ENCODE measurements around the gene GRK2.
A peak's percentile ranks its signal among the peaks of the same experiment; 100 is the strongest.

Gene GRK2

DNA sequence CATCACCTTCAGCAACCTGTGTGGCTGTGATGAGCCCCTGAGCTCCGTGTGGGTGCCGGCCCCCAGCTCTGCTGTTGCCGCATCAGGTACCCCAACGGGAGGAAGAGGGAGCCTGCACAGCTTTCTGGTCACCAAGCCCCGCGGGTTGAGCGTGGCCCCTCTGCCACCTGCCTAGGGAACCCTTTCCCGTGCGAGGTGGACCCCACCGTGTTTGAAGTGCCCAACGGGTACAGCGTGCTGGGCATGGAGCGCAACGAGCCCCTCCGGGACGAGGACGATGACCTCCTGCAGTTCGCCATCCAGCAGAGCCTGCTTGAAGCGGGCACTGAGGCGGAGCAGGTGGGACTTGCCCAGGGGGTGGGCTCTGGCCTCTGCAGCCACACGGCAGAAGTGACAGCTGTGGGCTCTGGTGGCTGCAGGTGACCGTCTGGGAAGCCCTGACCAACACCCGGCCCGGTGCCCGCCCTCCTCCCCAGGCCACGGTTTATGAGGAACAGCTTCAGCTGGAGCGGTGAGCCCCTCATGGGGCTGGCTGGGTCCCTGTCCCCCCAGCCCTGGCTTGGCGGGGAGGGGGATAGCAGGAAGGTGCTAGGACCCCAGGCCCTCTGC is 35.1 kb downstream of the GRK2 start:
- no peak for DNase-seq

DNA sequence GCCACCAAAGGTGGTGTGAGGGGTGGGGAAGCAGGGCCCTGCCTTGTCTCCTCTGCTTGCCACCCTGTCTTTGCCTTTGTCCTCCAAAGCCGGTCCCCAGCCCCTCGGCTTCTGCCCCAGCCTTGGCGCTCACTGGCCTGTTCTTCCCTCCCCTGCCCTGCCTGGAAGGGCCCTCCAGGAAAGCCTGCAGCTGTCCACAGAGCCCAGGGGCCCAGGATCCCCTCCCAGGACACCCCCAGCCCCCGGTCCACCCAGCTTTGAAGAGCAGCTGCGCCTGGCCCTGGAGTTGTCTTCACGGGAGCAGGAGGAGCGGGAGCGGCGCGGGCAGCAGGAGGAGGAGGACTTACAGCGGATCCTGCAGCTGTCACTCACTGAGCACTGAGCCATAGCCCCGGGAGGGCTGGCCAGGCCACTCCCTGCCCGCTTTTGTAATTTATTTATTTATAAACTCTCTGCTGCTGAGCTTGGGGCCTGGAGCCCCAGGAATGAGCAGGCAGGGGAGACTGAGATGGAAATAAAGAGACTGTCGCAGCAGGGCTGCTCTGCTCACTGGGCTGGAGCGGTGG is 35.8 kb downstream of the GRK2 start:
- no peak for DNase-seq

DNA sequence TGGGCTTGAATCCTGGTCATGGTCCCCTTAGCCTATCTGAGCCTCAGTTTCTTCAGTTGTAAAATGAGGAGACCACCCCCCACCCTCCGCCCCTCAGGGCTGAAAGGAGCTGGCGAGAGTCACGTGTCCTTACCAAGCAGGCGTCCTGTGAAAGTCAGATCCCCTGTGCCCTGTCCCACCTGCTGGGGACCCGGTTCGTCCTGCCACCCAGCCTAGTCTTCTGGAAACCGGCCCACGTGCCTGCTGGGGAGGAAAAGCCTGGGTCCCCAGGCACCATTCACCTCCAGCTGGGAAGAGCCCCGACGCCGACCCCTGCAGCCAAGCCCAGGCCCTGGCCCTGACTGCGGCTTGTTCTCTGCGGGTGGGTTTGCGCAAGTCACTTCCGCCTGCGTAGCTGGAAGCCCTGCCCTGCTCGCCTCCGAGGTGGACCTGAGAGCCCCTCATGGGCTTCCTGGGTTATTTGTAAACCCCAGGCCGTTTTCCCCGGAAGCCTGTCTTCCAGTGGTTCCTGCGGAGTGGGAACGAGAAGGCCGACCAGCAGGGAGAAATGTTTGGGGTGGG is 36.4 kb downstream of the GRK2 start:
- no peak for DNase-seq

DNA sequence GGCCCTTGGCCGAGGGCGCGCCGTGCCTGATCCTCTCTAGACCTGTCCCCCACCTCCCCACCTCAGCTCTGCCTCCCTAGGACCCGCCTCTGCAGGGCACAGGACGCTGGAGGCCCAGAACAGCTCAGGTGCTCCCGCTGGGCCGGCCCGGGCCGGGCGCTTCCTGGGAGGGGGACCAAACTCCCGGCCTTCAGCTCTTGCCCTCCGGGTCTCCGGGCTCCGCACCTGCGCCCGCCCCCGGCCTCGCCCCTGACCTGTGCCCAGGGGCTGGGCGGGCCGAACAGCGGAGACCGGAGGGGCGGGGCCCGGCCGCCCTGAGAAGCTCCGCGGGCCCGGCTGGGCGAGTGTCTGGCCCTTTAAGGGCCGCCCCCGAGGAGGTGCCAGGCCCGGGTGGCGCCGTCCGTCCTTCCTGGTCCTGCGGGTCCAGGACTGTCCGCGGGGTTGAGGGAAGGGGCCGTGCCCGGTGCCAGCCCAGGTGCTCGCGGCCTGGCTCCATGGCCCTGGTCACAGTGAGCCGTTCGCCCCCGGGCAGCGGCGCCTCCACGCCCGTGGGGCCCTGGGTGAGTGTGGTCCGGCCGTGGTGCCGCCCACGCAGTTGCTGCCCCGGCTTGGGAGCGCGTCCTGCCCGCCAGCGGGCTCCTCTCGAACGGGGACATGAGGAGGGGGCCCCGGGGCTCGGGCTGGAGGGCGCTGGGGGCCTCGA is 37.0 kb downstream of the GRK2 start, which contains the start of gene SSH3:
TSS of gene SSH3 (plus strand) at position 399 of the 703 bp plus-strand sequence. CDS start at position 495, 96 bp downstream.
- peak in 1 of 2 experiments; percentile 50 for DNase-seq

DNA sequence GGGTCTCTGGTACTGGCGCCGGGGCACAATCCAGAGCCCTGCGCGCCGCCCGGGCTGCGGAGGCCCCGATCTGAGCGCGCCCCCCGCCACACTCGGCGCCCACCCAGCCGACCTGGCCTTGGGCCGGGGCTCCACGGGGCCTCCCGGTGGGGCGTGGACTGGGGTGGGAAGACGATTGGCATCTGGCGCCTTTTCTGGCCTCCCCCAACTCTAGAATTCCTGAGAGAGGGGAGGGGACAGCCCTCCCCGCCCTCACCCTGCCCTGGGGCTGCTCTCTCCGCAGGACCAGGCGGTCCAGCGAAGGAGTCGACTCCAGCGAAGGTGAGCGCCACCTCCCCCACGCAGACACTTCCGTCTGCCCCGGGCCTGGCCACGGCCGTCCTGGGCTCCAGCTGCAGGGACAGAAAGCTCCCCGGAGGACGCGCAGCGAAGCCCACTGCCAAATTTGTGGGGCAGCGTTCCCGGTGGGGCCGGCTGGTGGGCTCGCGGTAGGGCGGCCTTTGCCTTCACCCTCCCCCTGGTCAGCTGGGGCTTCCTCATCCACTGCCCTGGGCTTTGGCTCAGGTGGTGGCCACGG is 37.6 kb downstream of the GRK2 start:
- no peak for DNase-seq

DNA sequence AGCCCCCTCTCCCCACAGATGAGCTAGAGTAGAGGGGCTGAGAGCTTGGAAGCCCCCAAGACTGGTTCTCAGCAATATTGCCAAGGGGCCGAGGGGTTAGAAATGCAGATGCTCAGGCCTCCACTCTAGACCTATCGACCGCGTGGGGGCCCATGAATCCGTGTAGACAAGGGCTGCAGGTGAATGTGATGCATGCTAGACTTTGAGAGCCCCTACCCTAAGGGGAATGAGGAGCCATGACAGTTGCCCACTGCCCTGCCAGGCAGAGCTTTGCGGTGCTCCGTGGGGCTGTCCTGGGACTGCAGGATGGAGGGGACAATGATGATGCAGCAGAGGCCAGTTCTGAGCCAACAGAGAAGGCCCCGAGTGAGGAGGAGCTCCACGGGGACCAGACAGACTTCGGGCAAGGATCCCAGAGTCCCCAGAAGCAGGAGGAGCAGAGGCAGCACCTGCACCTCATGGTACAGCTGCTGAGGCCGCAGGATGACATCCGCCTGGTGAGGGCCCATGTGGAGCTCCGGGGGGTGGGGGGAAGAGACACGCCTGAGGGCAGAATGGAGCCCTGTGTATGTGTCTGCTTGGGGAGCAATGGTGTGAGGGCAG is 38.3 kb downstream of the GRK2 start:
- no peak for DNase-seq

DNA sequence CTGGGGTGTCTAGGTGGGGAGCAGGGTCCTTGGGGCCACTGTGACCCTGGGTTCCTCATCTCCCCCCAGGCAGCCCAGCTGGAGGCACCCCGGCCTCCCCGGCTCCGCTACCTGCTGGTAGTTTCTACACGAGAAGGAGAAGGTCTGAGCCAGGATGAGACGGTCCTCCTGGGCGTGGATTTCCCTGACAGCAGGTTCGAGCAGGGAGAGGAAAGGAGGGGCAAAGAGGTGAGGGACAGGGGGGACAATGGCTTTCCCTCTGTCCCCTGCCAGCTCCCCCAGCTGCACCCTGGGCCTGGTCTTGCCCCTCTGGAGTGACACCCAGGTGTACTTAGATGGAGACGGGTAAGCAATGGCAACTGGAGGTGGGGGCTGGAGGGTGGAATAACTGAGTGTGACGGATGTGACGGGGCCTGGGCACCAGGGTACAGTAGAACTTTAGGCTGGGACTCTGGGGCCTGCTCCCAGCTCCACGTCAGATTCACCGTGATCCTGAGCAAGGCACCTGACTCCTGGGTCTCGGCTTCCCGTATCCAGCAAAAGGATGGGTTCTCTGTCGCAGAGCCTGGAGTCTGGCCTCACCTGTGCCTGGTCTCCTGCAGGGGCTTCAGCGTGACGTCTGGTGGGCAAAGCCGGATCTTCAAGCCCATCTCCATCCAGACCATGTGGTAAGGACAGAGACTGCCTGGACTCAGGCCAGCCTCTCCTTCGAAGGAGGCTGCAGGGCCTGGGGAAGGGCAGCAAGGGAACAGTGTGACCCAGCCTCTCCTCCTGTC is 40.7 kb downstream of the GRK2 start:
- no peak for DNase-seq

DNA sequence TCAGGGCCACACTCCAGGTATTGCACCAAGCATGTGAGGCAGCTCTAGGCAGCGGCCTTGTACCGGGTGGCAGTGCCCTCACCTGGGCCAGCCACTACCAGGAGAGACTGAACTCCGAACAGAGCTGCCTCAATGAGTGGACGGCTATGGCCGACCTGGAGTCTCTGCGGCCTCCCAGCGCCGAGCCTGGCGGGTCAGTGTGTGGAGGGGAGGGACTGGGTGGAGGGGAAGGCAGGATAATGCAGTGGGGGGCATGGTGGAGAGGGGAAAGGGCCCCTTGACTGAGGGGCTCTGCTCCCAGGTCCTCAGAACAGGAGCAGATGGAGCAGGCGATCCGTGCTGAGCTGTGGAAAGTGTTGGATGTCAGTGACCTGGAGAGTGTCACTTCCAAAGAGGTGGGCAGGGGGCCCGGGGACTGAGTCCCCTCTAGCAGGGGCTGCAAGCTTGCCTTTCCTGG is 41.3 kb downstream of the GRK2 start:
- no peak for DNase-seq

DNA sequence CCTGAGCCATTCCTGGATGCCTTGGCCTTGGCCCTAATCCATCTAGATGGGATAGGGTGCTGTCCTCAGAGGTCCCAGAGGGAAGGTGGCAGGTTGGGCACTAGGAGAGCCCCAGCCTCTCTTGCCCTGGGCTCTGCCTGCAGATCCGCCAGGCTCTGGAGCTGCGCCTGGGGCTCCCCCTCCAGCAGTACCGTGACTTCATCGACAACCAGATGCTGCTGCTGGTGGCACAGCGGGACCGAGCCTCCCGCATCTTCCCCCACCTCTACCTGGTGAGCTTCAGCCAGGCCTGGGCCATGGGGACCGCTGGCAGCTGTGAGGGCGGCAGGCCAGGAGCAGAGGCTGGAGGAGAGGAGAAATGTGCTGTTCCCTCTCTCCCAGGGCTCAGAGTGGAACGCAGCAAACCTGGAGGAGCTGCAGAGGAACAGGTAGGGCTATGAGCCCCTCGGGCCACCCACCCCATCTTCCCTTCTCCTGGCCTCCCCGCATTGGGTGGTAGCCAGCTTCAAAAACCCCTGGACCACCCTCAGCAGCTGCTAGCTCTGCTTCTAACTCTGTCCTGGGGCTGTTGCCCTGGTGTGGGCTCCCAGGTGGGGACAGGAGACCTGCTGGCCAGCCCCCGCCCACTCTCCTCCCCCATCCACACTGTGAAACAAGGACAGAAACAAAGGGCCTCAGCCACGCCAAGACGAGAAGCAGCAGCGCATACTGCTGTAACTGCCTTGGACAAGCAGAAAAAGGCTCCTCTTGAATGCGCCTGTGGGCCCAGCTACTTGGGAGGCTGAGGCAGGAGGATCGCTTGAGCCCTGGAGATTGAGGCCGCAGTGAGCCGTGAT is 42.0 kb downstream of the GRK2 start:
- no peak for DNase-seq

DNA sequence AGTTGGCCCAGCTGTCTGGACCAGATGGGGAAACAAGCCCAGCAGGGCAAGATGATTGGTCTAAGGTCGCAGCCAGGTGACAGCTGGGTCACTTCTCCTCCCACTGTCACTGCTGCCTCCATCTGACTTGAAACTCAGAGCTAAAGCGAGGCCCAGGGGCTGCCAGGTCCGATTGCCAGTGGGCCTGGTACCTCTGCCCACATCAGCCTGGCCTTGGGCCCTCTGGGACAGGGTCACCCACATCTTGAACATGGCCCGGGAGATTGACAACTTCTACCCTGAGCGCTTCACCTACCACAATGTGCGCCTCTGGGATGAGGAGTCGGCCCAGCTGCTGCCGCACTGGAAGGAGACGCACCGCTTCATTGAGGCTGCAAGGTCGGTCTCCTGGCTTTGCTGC is 42.9 kb downstream of the GRK2 start:
- no peak for DNase-seq

DNA sequence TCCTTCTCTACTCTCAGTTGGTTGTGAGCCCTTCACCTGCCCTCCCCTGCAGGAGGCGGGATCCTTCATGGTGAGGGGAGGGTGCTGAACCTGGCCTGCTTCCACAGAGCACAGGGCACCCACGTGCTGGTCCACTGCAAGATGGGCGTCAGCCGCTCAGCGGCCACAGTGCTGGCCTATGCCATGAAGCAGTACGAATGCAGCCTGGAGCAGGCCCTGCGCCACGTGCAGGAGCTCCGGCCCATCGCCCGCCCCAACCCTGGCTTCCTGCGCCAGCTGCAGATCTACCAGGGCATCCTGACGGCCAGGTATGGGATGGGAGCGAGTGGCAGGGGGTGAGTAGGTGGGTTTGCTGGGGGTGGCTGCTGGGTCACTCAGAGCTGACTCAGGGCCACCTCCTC is 43.4 kb downstream of the GRK2 start:
- no peak for DNase-seq

DNA sequence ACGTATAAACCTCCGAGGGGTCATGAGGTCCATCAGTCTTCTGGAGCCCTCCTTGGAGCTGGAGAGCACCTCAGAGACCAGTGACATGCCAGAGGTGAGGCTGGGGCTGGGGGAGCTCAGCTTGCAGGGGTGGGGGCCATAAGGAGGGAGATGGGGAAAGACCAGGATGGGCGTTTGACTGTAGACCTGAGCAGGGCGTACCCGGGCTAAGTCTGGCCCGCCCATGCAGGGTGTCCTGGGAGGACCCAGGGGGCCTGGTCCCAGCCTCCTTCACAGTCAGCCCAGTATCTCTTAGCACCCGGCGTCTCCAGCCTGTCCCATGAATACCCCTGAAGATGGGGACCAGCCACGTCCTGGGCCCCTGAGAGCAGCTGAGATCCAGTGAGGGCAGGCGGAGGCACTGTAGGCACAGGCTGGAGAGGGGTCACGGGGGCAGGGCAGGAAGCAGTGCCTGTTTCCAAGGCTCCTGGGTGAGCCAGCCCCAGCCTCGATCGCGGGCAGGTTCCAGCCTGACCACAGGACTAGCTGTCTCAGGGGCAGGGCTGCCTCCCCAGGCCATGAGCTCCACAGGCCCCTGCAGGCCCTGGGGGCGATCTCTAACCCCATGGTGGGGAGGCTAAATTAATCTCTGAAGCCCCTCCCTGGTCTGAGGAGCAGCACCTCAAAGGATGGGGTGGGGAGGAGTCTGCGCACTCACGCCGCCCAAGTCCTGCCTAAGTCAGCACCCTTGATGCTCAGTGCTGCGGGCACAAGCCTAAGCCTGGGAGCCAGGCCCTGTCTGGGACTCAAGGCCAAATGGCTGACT is 44.2 kb downstream of the GRK2 start:
- DNase-seq: no peak

DNA sequence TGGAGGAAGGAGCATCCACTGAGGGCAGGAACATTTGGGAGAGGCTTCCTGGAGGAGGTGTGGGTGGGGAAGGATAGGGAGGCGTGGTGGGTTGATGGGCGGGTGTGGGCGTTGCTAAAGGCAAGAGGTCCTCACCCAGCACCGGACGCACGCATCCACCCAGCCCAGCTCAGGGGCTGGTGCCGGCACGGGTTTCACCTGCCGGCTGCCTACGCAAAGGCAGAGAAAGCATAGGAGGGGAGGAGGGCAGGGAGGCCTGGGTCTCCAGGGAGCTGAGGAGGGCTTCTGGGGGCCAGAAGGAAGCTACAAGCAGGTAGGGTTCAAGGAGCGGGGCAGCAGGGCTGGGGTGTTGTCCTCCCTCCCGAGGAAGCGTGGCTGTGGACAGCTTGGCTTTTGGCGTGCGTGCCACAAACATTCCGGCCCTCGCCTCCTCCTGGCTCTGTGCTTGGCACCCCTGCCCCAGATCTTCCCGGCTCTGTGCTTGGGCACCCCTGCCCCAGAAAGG is 44.8 kb downstream of the GRK2 start:
- no peak for DNase-seq

DNA sequence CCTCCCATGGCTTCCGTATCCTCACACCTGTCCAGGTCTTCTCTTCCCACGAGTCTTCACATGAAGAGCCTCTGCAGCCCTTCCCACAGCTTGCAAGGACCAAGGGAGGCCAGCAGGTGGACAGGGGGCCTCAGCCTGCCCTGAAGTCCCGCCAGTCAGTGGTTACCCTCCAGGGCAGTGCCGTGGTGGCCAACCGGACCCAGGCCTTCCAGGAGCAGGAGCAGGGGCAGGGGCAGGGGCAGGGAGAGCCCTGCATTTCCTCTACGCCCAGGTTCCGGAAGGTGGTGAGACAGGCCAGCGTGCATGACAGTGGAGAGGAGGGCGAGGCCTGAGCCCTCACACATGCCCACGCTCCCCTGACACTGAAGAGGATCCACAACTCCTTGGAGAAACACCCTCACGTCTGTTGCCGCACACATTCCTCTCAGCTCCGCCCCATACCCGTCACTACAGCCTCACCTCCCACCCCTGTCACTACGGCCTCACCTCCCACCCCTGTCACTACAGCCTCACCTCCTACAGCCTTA is 45.3 kb downstream of the GRK2 start:
- no peak for DNase-seq

DNA sequence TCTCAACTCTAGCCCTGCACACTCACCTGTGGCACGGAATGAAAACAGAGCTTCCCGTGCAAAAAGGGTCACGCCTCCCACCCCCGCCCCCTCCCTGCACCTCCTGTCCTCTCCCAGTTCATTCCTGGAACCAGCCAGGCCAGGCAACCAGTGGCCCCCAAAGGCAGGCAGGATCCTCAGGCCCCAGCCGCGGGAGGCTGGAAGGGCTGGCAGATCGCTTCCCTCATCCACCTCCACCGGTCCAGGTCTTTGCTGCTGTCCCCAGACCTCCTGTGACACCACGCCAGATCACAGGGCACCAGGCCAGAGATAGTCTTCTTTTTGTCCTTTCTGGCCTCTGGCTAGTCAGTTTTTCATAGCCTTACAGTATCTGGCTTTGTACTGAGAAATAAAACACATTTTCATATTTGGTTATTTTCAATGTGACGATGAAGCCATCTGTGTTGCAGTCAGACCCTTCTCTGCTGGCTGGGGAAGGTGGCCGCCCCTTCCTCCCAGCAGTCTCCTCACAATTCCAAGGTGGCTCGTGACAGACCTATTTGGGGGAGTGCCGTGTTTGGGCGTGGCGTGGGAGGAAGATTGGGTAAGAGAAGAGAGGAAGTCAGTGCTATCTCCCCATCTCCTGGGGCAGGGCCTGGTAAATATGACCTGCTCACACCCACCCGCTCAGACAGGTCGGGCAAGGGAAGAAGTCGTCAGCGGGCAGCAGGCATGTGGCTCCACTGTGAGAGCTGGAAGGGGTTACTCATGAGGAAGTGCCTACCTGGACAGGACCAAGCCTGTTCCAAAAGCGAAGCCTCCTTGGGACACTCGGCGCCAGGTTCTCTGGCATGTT is 46.1 kb downstream of the GRK2 start:
- peak in 1 of 2 experiments; percentile 64 for DNase-seq

DNA sequence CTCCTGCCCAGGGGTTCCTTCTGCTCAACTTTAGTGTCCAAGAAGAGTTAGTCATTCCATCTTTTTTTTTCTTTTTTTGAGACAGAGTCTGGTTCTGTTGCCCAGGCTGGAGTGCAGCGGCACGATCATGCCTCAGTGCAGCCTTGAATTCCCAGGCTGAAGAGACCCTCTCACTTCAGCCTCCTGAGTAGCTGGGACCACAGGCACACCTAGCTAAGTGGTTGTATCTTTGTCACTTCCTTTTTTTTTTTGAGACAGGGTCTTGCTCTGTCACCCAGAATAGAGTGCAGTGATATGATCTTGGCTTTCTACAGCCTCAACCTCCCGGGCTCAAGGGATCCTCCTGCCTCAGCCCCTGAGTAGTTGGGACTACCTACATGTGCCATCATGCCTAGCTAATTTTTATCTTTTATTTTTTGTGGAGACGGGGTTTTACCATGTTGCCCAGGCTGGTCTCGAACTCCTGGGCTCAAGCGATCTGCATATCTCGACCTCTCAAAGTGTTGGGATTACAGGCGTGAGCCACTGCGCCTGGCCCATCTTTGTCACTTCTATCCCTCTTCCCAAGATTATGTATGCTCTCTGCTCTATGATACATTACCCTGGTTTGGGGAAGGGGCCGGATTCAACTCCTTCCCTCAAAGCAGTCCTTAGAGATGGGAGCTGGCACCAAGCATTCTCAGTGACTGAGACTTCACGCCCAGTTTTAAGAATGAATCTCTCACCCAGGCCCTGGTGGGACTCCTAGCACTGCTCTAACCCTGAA is 47.0 kb downstream of the GRK2 start:
- DNase-seq: no peak

DNA sequence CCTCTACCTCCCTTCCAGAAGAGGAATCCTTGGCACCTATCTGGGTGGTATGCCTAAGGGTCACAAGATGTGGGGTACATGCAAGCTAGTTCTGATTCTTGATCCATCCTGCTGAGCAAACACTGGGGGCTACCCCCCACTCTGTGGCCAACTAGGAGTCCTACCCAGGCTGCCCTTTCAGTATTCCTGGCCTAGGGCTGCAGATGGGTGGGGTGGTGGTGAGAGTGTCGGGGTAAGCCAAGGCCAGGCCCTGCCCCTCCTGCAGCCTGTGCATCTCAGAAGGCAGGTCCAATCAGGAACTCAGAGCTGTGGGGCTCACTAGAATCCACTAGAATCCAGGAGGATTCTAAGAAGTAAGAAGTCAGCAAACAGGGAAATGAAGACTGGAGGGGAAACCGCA is 47.9 kb downstream of the GRK2 start:
- no peak for DNase-seq

DNA sequence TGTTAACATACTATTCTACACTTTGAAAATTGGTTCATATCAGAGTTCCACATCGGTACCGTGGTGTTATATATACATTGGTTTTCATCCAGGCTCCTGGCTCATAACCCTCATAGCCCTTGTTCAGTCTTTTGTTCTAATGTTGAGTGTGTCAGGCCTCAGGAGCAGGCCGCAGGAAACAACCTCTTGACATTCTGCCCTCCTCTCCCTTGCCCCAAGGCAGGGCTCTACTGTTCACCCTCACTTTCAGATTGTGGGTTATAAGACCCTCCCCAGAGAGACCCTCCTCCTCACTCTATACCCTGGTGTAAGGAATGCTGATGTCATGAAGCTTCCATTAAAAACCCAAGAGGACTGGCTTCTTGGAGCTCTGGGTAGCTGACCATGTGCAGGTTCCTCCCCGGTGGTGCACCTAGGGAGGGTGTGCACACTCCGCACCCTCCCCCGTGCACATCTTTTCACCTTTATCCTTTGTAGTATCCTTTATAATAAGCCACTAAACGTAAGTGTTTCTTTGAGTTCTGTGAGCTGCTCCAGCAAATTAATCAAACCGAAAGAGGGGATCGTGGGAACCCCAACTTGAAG is 49.1 kb downstream of the GRK2 start:
- DNase-seq: no peak
